GM12865 (cell line): ENCODE measurements around the gene FOXA1.

Source experiments
- DNase-seq: peaks from one replicate; pipeline ENCODE4 v3.0.0; 2010; ENCODE audit warnings: low read depth
- H3K4me3 ChIP-seq: 2 replicates; pipeline ENCODE4 v1.5.1; 2011; ENCODE audit warnings: mild to moderate bottlenecking, low read depth, low read length, control low read depth
- TF ChIP-seq, protein P1 (sequence below): IDR thresholded peaks from 2 replicates; pipeline ENCODE4 v1.5.1; 2011; ENCODE audit warnings: low read length, control low read depth, low read depth, inconsistent platforms; ENCODE audit not compliant: insufficient read depth; ENCODE audit errors: missing control alignments

Gene FOXA1

DNA sequence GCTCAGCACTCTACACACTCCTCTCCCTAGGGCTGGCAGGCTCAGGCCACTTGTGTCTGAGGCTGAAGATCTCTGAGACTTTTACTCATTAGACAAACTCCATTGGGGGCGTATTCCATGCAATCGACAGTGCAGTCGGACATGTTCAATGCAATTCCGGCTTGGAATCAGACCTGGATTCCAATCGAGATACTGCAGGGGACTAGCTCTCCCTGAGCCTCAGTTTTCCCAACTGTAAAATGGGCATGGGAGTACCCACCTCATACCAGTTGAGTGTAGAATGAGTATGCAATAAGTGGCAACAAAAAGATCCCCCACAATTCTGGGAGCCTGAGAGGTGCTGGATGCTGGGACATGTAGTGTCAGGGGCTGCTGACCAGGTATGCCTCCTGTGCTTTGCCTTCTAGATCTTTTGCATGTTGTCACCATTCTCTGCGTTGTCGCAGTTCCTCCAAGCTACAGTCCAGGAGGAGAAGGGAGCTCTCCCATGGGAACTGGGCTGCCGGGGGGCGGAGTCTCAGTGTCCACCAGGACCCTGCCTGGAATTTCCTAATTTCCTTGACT is 8.7 kb upstream of the FOXA1 start:
- no peak for DNase-seq
- H3K4me3 ChIP-seq: no peak overlapping the region
- TF ChIP-seq, protein P1, sequence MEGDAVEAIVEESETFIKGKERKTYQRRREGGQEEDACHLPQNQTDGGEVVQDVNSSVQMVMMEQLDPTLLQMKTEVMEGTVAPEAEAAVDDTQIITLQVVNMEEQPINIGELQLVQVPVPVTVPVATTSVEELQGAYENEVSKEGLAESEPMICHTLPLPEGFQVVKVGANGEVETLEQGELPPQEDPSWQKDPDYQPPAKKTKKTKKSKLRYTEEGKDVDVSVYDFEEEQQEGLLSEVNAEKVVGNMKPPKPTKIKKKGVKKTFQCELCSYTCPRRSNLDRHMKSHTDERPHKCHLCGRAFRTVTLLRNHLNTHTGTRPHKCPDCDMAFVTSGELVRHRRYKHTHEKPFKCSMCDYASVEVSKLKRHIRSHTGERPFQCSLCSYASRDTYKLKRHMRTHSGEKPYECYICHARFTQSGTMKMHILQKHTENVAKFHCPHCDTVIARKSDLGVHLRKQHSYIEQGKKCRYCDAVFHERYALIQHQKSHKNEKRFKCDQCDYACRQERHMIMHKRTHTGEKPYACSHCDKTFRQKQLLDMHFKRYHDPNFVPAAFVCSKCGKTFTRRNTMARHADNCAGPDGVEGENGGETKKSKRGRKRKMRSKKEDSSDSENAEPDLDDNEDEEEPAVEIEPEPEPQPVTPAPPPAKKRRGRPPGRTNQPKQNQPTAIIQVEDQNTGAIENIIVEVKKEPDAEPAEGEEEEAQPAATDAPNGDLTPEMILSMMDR: no peak

DNA sequence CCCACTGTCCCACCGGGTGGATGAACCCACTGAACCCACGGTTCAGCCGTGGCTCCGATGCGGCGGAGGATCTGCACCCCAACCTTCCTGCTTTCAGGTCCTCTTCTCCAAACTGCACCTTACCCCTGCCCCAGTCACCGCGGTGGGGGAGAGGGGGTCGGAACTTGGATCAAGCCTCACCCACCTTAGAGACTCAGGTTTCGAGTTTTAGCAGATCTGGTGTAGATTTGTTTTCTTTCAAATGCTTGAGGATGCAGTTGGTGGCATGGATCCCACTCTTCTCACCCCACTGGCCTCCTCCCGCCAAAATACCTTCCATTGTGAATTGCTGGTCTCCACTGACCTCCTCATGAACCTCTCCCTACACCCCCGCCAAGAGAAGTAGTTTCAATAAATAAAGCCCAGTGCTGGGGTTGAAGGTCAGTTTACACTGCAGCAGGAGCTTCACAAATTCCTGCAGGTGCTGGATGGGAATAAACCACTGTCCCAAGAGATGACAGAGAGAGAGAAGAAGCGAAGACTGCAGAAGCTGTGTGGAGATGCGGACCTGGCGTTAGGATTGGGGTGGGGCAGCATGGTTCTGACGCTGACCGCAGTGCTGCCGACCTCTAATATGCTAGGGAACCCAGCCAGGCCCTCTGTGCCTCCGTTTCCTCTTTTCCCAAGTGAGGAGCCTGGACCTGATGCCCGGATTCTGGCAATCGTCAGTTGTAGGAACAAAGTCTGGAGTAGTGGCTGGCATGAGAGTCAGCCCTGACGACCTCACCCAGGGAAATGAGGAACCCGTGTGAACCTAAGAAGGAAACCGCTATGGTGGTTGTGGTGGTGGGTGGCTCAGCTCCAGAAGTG is 7.8 kb upstream of the FOXA1 start:
- no peak overlapping the region for H3K4me3 ChIP-seq
- no peak for DNase-seq
- TF ChIP-seq, protein P1: no peak

DNA sequence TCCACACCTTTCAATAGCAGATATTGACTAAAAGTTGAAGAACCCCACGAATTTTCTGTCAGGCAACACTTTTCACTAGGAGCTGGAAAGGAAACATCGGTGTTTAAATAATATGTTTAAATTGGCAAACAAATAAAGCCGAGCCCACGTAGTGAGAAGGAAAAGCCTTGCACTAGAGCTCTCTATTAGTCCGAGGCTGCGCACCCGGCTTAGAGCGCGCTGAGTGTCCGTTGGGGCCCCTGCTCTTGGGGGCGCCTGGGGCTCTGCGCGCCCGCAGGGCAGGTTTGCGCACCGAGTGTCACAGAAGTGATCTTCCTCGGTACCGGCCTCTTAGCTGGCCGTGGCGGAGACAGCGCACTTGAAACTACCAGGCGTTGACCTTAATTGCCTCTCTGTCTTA is 6.8 kb upstream of the FOXA1 start:
- DNase-seq: no peak
- no peak overlapping the region for H3K4me3 ChIP-seq
- TF ChIP-seq, protein P1: no peak

DNA sequence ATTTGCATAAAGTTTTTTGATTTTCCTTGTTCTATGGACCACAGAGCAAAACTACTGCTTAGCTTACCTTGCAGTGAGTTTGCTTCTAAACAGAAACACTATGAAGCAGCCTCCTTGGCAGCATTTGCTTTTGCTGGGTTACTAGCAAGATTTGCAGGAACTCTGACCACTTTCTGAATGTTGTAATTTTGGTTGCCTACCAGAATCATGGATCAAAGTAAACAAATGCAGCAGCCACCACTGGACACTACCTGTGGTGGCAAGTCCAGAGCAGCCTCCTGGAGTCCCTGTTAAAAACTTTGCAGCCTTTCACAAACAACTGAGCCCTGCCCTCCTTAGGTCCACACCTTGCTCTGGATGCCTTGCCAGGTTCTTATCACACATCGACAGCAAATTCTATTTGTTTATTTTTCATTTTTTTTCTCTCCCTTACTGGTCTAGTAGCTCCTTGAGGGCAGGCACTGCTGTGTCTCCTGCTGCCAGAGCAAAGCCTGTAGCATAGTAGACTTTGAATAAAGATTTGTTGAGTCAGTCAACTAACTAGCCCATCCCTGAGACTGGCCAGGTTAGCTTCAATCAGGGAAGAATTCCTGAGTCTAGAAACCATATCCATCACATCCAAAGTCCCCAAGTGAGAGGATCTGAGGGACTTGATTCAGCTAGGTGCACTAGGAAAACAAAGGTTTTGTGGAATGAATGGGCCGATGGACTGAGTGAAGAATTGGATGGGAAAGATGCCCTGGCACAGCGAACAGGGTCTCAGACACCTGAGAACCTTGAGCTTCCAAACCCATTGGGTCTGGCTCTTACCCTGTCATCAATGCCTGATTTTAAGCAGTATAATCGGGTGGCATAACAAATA is 6.1 kb upstream of the FOXA1 start:
- TF ChIP-seq, protein P1: no peak
- H3K4me3 ChIP-seq: no peak overlapping the region
- no peak for DNase-seq

DNA sequence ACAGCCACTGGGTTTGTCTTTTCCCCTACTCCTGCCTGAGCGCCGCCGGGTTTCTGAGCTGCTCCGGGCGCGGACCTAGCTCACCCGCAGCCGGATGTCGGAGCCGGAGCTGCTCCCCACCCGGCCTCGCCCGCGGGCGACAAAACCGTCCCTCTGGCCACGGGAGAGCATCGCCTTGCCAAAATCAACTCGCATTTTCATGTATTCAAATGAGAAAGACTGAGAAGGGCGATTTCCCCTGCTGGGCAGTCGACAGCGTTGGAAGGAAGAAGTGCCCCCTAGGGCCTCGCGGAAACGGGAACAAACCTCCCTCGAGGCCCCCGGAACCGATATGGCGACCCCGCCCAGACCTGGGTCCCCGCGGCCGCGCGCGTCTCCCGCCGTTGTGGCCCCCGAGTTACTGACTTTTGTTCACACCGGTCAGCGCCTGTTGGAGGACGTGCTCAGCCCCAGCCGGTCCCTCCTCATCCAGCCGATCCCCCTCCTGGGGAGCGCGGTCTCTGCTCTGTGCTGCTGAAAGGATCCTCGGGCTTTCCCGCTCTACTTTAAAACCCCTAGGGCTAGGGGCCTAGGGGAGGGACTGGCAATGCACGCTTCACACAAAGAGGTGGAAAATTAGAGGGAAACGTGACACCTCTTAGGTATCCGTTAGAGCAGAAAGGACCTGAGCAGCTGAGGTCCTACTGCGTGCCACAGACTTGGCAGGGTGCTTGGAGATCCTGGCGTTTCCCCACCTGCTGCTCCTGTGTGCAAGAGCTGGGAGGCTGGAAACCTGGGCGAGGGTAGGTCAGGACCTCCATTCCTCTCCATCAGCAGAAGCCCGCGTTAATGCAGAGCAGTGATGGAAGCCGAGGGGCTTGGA is 4.7 kb upstream of the FOXA1 start:
- H3K4me3 ChIP-seq: no peak overlapping the region
- DNase-seq: no peak
- TF ChIP-seq, protein P1: no peak
